ENCODE measurements around the gene COTL1.

GRCh38 chr16:84617791-84618580 lies at the start of gene COTL1:
- TF ChIP-seq SIN3A (IDR thresholded peaks at IDR 0.05; ENCODE audit: borderline replicate concordance, insufficient read depth, low read length): 0 out of 2 replicates have a peak, but pooled peaks have one; percentile 77
- TF ChIP-seq TAF1 (IDR thresholded peaks at IDR 0.05; ENCODE audit: borderline replicate concordance, insufficient read depth, low read length): no peak; the same call in none of the 2 replicates
- TF ChIP-seq POLR2AphosphoS5 (IDR thresholded peaks at IDR 0.05; ENCODE audit: low read depth, low read length): 0 out of 2 replicates have a peak, but pooled peaks have one; percentile 40
- TF ChIP-seq REST (IDR thresholded peaks at IDR 0.05; ENCODE audit: insufficient read depth in 1 of 2, low read depth in 2 of 2, low read length in 2 of 2): 0 out of 4 replicates have a peak, but pooled peaks of 1 of the 2 experiments have one; percentile 21
